Sigmoid colon (tissue), 4 donors: ENCODE results near the gene PACS1.

Experiments
- CTCF ChIP-seq, 4 experiments: fragments of 450-650 bp in 3 of 4; fragments of 200-600 bp in 1 of 4; IDR thresholded peaks; one replicate each; pipeline ENCODE4 v1.5.1; 2016 to 2019; ENCODE audit warnings: antibody characterized with exemption in 4 of 4, mild to moderate bottlenecking in 3 of 4, moderate library complexity in 2 of 4
- EP300 ChIP-seq, 4 donors: sonication (generic); formaldehyde crosslinking; IDR thresholded peaks; one replicate each; pipeline ENCODE4 v1.6.1; 2017; ENCODE audit warnings: antibody characterized with exemption in 4 of 4
- POLR2A ChIP-seq, 2 donors: fragments of 450-650 bp; IDR thresholded peaks; one replicate each; pipeline ENCODE4 v1.6.1; 2016; ENCODE audit warnings: antibody characterized with exemption in 2 of 2, mild to moderate bottlenecking in 2 of 2, moderate library complexity in 2 of 2
- POLR2AphosphoS5 ChIP-seq, 4 donors: sonication (generic); formaldehyde crosslinking; IDR thresholded peaks; one replicate each; pipeline ENCODE4 v1.6.1; 2017; ENCODE audit warnings: antibody characterized with exemption in 4 of 4

GRCh38 chr11:66247801-66248200, 177.7 kb downstream of the PACS1 start:
- TF ChIP-seq CTCF (IDR thresholded peaks at IDR 0.05): no peak
- no peak for TF ChIP-seq EP300 (IDR thresholded peaks at IDR 0.05)
- no peak for TF ChIP-seq POLR2A (IDR thresholded peaks at IDR 0.05)
- no peak for TF ChIP-seq POLR2AphosphoS5 (IDR thresholded peaks at IDR 0.05)
